Neural progenitor cell (in vitro differentiated cells): ENCODE data around the gene TRIO. TPM values are rescaled to one million over a fixed set of nuclear protein-coding genes. Genes with fewer than 3 reads are reported as not detected.

ENCODE experiments used
- DNase-seq: peaks from one replicate; pipeline ENCODE4 v3.0.0-alpha.2; 2016; ENCODE audit warnings: low spot score
- H2AFZ ChIP-seq: fragments of 200-600 bp; sonication (generic); replicated peaks from 2 replicates; pipeline ENCODE4 v1.6.1; 2016; ENCODE audit warnings: antibody characterized with exemption
- H3F3A ChIP-seq: fragments of 200-600 bp; sonication (generic); 2 replicates; pipeline ENCODE4 v1.6.1; 2016; ENCODE audit warnings: antibody characterized with exemption, low read depth
- H3K27ac ChIP-seq: fragments of 200-600 bp; sonication (generic); 2 replicates; pipeline ENCODE4 v1.5.1; 2016; ENCODE audit warnings: mild to moderate bottlenecking
- H3K27me3 ChIP-seq: fragments of 200-600 bp; sonication (generic); 2 replicates; pipeline ENCODE4 v1.6.1; 2016; ENCODE audit warnings: mild to moderate bottlenecking, moderate library complexity
- H3K36me3 ChIP-seq: fragments of 200-600 bp; sonication (generic); 2 replicates; pipeline ENCODE4 v1.5.1; 2016
- H3K4me1 ChIP-seq: fragments of 200-600 bp; sonication (generic); 2 replicates; pipeline ENCODE4 v1.6.1; 2016; ENCODE audit warnings: mixed run types
- H3K4me2 ChIP-seq: fragments of 200-600 bp; sonication (generic); 2 replicates; pipeline ENCODE4 v1.6.1; 2016
- H3K4me3 ChIP-seq: fragments of 200-600 bp; sonication (generic); 2 replicates; pipeline ENCODE4 v1.5.1; 2016
- H3K79me2 ChIP-seq: fragments of 200-600 bp; sonication (generic); 2 replicates; pipeline ENCODE4 v1.6.1; 2016; ENCODE audit warnings: low read depth
- H3K9ac ChIP-seq: fragments of 200-600 bp; sonication (generic); 2 replicates; pipeline ENCODE4 v1.6.1; 2016
- H3K9me3 ChIP-seq: fragments of 200-600 bp; sonication (generic); 2 replicates; pipeline ENCODE4 v1.5.1; 2016; ENCODE audit warnings: low read depth
- H4K20me1 ChIP-seq: fragments of 200-600 bp; sonication (generic); 2 replicates; pipeline ENCODE4 v1.6.1; 2016; ENCODE audit warnings: low read depth
- H3K27ac Mint-ChIP-seq: 3 replicates; pipeline ENCODE4 v1.8.0; 2021; ENCODE audit warnings: mixed read lengths
- H3K27me3 Mint-ChIP-seq: 2 replicates; pipeline ENCODE4 v1.8.0; 2022; ENCODE audit warnings: low read depth, mild to moderate bottlenecking, inconsistent platforms, moderate library complexity, mixed read lengths; ENCODE audit not compliant: insufficient read depth
- H3K36me3 Mint-ChIP-seq: 3 replicates; pipeline ENCODE4 v1.8.0; 2021; ENCODE audit warnings: mixed read lengths
- H3K4me1 Mint-ChIP-seq: 3 replicates; pipeline ENCODE4 v1.8.0; 2021; ENCODE audit warnings: mixed read lengths
- H3K4me3 Mint-ChIP-seq: 3 replicates; pipeline ENCODE4 v1.8.0; 2021; ENCODE audit warnings: mild to moderate bottlenecking, moderate library complexity, mixed read lengths
- H3K9me3 Mint-ChIP-seq: 3 replicates; pipeline ENCODE4 v1.8.0; 2020; ENCODE audit warnings: mixed read lengths
- CTCF ChIP-seq: fragments of 200-600 bp; sonication (generic); IDR thresholded peaks from 2 replicates; pipeline ENCODE4 v1.5.1; 2017; ENCODE audit warnings: antibody characterized with exemption, mild to moderate bottlenecking
- EZH2 ChIP-seq: fragments of 200-600 bp; sonication (generic); IDR thresholded peaks from 2 replicates; pipeline ENCODE4 v1.6.1; 2017; ENCODE audit warnings: antibody characterized with exemption, mild to moderate bottlenecking, moderate library complexity
- EZH2phosphoT487 ChIP-seq: fragments of 200-600 bp; sonication (generic); IDR thresholded peaks from 2 replicates; pipeline ENCODE4 v1.6.1; 2017; ENCODE audit warnings: antibody characterized with exemption
- total RNA-seq: library from RNA; depleted of rRNA; stranded (reverse); fragments of >200 nt; gene quantifications from 2 replicates; pipeline ENCODE4 v1.2.3, GENCODE V29; 2015; ENCODE audit warnings: low replicate concordance

The TRIO gene
- total RNA-seq, 1 donor from 2014 or later: 84.7 TPM

GRCh38 chr5:14277385-14278320 lies 134.5 kb downstream of the TRIO start:
- Histone ChIP-seq H4K20me1 (peaks cover 34% of the 10 kb centered on the region), H3K27ac (no peak overlapping the region), H3K36me3 (no peaks in the 10 kb centered on the region), H3K4me3 (no peak overlapping the region), H2AFZ (no peak overlapping the region), H3K4me2 (no peak overlapping the region), H3K9ac (no peak overlapping the region), H3F3A (no peaks in the 10 kb centered on the region), H3K9me3 (no peaks in the 10 kb centered on the region), H3K79me2 (peaks cover 61% of the 10 kb centered on the region), H3K4me1 (peaks cover 1% of the 10 kb centered on the region), H3K27me3 (no peaks in the 10 kb centered on the region)
- peaks cover 28% of the 10 kb centered on the region for H3K36me3 Mint-ChIP-seq
- H3K27me3 Mint-ChIP-seq: no peaks in the 10 kb centered on the region
- TF ChIP-seq CTCF: no peak
- TF ChIP-seq EZH2phosphoT487: no peak
- TF ChIP-seq EZH2: no peak
- no peaks in the 10 kb centered on the region for H3K9me3 Mint-ChIP-seq
- peaks cover 2% of the 10 kb centered on the region for H3K4me1 Mint-ChIP-seq
- H3K4me3 Mint-ChIP-seq: no peak overlapping the region
- no peak overlapping the region for H3K27ac Mint-ChIP-seq
- DNase-seq: no peak

- no peaks in the 10 kb centered on the region for H3K27me3 ChIP-seq
- H3K79me2 ChIP-seq: peaks cover 48% of the 10 kb centered on the region
- DNase-seq: no peak
- peaks cover 27% of the 10 kb centered on the region for H3K4me1 ChIP-seq
- no peak overlapping the region for H2AFZ ChIP-seq
- H3F3A ChIP-seq: peaks cover 20% of the 10 kb centered on the region
- H4K20me1 ChIP-seq: peaks cover 62% of the 10 kb centered on the region
- H3K9ac ChIP-seq: no peak overlapping the region
- peaks cover 26% of the 10 kb centered on the region for H3K36me3 Mint-ChIP-seq
- no peaks in the 10 kb centered on the region for H3K9me3 Mint-ChIP-seq
- no peak overlapping the region for H3K27ac ChIP-seq
- H3K4me3 Mint-ChIP-seq: no peak overlapping the region
- H3K27ac Mint-ChIP-seq: no peak overlapping the region
- H3K4me2 ChIP-seq: no peak overlapping the region
- H3K27me3 Mint-ChIP-seq: no peaks in the 10 kb centered on the region
- H3K4me3 ChIP-seq: no peak overlapping the region
- H3K36me3 ChIP-seq: no peaks in the 10 kb centered on the region
- TF ChIP-seq EZH2phosphoT487 (no peak), CTCF (no peak), EZH2 (no peak)
- H3K4me1 Mint-ChIP-seq: peaks cover 29% of the 10 kb centered on the region
- no peaks in the 10 kb centered on the region for H3K9me3 ChIP-seq
Measured at GRCh38 chr5:14280294-14280854, 137.2 kb downstream of the TRIO start.

- no peaks in the 10 kb centered on the region for H3K27me3 ChIP-seq
Measured at GRCh38 chr5:14281746-14282181, 138.6 kb downstream of the TRIO start.

More at GRCh38 chr5:14281746-14282181, 138.6 kb downstream of the TRIO start:
- Mint-ChIP-seq H3K4me3 (no peak overlapping the region), H3K4me1 (peaks cover 35% of the 10 kb centered on the region), H3K27ac (no peak overlapping the region), H3K9me3 (no peaks in the 10 kb centered on the region), H3K27me3 (no peaks in the 10 kb centered on the region), H3K36me3 (peaks cover 22% of the 10 kb centered on the region)
- Histone ChIP-seq H3K9me3 (no peaks in the 10 kb centered on the region), H3K4me2 (no peak overlapping the region), H3K9ac (no peak overlapping the region), H3K4me3 (no peak overlapping the region), H3K4me1 (peaks cover 39% of the 10 kb centered on the region), H3K79me2 (peaks cover 49% of the 10 kb centered on the region), H3K36me3 (no peaks in the 10 kb centered on the region), H3F3A (peaks cover 24% of the 10 kb centered on the region), H3K27ac (no peak overlapping the region), H4K20me1 (peaks cover 63% of the 10 kb centered on the region), H2AFZ (no peak overlapping the region)
- DNase-seq: no peak
- TF ChIP-seq CTCF: no peak
- TF ChIP-seq EZH2phosphoT487: no peak
- no peak for TF ChIP-seq EZH2
